ENCODE measurements around the gene BEX3. TPM values are rescaled to one million over a fixed set of nuclear protein-coding genes. Genes with fewer than 3 reads are reported as not detected.

BEX3 gene
- total RNA-seq, 6 experiments from 2014 or later = 19.9 to 40.1 (median 35.6) TPM

DNA sequence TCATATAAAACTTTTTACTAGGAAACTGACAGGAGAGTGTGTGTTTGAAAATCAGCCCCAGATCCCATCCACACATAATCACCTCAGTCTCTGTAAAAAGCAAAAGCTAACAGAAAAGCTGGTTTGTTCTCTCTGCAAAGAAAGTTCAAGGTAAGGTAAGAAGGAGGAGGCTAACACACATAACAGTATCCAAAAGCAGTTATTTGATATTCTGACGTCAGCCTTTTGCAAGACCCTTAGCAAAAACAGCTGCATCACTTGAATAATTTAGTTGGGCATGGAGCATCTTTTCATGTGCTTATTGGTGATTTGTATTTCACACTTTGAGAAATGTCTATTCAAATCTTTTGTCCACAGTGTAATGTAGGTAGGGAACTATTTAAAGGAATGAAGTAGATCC, 14.5 kb upstream of the BEX3 start:
- 10% methylated on average over 1 of the region's 1 CpG for WGBS (ENCODE audit: insufficient coverage, low coverage, low lambda C conversion rate, missing lambda C conversion rate)
- Histone ChIP-seq H3K27me3 (peaks cover 0 to 8% of the 10 kb centered on the region in 2 donors), H3K9me3 (no peaks in the 10 kb centered on the region), H3K4me3 (no peak overlapping the region), H3K36me3 (no peaks in the 10 kb centered on the region), H3K4me1 (no peaks in the 10 kb centered on the region), H3K27ac (no peak overlapping the region)
- ATAC-seq (no peak), DNase-seq (no peak)
- intact Hi-C loops (cut with DNase I) = no loop called here
- TF ChIP-seq, protein P1, sequence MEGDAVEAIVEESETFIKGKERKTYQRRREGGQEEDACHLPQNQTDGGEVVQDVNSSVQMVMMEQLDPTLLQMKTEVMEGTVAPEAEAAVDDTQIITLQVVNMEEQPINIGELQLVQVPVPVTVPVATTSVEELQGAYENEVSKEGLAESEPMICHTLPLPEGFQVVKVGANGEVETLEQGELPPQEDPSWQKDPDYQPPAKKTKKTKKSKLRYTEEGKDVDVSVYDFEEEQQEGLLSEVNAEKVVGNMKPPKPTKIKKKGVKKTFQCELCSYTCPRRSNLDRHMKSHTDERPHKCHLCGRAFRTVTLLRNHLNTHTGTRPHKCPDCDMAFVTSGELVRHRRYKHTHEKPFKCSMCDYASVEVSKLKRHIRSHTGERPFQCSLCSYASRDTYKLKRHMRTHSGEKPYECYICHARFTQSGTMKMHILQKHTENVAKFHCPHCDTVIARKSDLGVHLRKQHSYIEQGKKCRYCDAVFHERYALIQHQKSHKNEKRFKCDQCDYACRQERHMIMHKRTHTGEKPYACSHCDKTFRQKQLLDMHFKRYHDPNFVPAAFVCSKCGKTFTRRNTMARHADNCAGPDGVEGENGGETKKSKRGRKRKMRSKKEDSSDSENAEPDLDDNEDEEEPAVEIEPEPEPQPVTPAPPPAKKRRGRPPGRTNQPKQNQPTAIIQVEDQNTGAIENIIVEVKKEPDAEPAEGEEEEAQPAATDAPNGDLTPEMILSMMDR (IDR thresholded peaks at IDR 0.05) = no peak
- TF ChIP-seq POLR2A (IDR thresholded peaks at IDR 0.05) = no peak

DNA sequence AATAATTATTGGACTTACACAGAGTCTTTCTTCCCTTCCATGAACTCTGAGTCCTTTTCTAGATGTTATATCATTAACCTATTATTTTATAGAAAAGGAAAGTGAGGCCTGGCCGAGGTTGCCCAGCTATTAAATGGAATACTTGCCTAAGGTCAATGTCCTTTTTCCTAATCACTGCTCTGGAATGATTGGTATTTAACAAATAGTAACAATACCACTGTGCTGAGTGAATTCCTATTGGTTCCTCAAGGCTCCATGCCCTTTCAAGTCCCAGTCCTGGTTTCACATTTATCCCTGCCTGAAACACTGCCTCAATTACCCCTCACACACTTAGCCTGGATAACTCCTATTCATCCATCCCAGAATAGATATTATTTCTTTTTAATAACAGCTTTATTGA, 13.9 kb upstream of the BEX3 start:
- no peak overlapping the region for H3K27ac ChIP-seq
- 13% methylated on average over 1 of the region's 1 CpG for WGBS (ENCODE audit: insufficient coverage, low coverage, low lambda C conversion rate, missing lambda C conversion rate)
- DNase-seq (no peak), ATAC-seq (peak in 1 of 4 donors; percentile 79)
- no peaks in the 10 kb centered on the region for H3K36me3 ChIP-seq
- peaks cover 0 to 8% of the 10 kb centered on the region in 2 donors for H3K27me3 ChIP-seq
- H3K4me3 ChIP-seq = no peak overlapping the region
- H3K4me1 ChIP-seq = no peaks in the 10 kb centered on the region
- no peak for TF ChIP-seq POLR2A (IDR thresholded peaks at IDR 0.05)
- TF ChIP-seq, protein P1 (IDR thresholded peaks at IDR 0.05) = no peak
- H3K9me3 ChIP-seq = no peaks in the 10 kb centered on the region
- intact Hi-C loops (cut with DNase I) = no loop called here

DNA sequence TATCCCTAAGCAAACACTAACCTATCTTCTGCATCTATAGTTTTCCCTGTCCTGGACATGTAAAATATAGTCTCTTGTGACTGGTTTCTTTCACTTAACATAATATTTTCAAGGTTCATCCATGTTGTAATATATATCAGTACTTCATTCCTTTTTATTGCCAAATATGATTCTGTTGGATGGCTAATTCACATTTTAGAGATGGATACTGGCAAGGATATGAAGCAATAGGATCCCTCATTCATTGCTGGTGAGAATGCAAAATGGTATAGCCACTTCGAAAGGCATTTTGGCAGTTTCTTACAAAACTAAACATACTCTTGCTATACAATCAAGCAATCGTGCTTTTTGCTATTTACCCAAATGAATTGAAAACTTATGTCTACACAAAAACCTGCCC, 13.3 kb upstream of the BEX3 start:
- H3K4me3 ChIP-seq = no peak overlapping the region
- H3K9me3 ChIP-seq = no peaks in the 10 kb centered on the region
- no peak overlapping the region for H3K27ac ChIP-seq
- TF ChIP-seq POLR2A (IDR thresholded peaks at IDR 0.05) = no peak
- TF ChIP-seq, protein P1 (IDR thresholded peaks at IDR 0.05) = no peak
- H3K27me3 ChIP-seq = peaks cover 0 to 8% of the 10 kb centered on the region in 2 donors
- H3K4me1 ChIP-seq = no peaks in the 10 kb centered on the region
- no peaks in the 10 kb centered on the region for H3K36me3 ChIP-seq
- WGBS (ENCODE audit: insufficient coverage, low coverage, low lambda C conversion rate, missing lambda C conversion rate) = 81% methylated on average over 2 of the region's 2 CpGs
- intact Hi-C loops (cut with DNase I) = no loop called here
- ATAC-seq = no peak
- DNase-seq = no peak

DNA sequence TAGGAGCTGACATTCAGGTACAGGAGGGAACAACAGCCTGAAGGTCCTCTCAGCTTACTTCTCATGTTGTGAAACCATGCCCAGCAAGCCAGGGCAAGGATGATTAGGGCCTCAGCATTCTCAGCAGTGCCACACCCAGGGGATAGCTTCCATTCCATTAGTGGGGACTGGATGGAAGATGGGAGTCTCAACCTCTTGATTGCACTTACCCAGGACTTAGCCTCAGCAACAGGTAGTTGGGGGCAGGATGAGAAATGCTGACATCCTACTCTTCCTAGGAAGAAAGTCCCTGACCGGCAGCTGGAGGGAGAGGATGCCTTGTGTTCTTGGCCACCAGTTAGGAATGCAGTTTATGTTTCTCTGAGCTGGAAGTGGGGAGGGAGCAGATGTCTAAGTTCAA, 8.8 kb upstream of the BEX3 start:
- ATAC-seq = no peak
- H3K27me3 ChIP-seq = peaks cover 0 to 13% of the 10 kb centered on the region in 2 donors
- no peaks in the 10 kb centered on the region for H3K9me3 ChIP-seq
- no CpG with 5 or more reads among the region's 1 CpG for WGBS (ENCODE audit: insufficient coverage, low coverage, low lambda C conversion rate, missing lambda C conversion rate)
- intact Hi-C loops (cut with DNase I) = no loop called here
- H3K4me3 ChIP-seq = no peak overlapping the region
- no peak for TF ChIP-seq POLR2A (IDR thresholded peaks at IDR 0.05)
- TF ChIP-seq, protein P1 (IDR thresholded peaks at IDR 0.05) = no peak
- H3K27ac ChIP-seq = no peak overlapping the region
- H3K36me3 ChIP-seq = no peaks in the 10 kb centered on the region
- no peaks in the 10 kb centered on the region for H3K4me1 ChIP-seq
- no peak for DNase-seq

DNA sequence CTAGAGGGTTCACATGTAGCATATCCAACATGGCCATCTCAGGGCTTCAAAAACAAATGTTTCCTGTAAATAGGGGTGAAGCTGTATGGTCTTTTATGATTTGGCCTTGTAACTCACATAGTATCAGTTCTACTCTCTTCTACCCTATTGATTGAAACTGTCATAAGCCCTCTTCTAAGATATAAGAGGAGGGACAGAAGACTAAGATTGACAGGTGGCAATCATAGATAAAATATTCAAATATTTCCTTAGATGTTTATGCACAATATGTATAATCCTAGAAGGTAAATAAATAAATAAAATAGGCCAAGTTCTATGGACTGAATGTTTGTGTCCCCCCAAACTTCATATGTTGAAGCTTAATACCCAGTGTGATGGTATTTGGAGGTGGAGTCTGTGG, 6.9 kb upstream of the BEX3 start:
- intact Hi-C loops (cut with DNase I) = no loop called here
- no peak for ATAC-seq

More for the DNA sequence above, 6.9 kb upstream of the BEX3 start:
- Histone ChIP-seq H3K4me3 (no peak overlapping the region), H3K27ac (no peak overlapping the region), H3K4me1 (no peaks in the 10 kb centered on the region), H3K9me3 (no peaks in the 10 kb centered on the region), H3K27me3 (peaks cover 0 to 13% of the 10 kb centered on the region in 2 donors), H3K36me3 (no peaks in the 10 kb centered on the region)
- DNase-seq = no peak
- TF ChIP-seq, protein P1 (IDR thresholded peaks at IDR 0.05) = no peak
- TF ChIP-seq POLR2A (IDR thresholded peaks at IDR 0.05) = no peak
